GM18868 (cell line): ENCODE results near the gene RAB40C.

Experiments
- ATAC-seq: cut with Tn5 transposase; IDR thresholded peaks from one replicate; pipeline ENCODE4 v1.9.1; 2021; ENCODE audit warnings: mild to moderate bottlenecking, moderate library complexity; ENCODE audit not compliant: unreplicated experiment

RAB40C gene

DNA sequence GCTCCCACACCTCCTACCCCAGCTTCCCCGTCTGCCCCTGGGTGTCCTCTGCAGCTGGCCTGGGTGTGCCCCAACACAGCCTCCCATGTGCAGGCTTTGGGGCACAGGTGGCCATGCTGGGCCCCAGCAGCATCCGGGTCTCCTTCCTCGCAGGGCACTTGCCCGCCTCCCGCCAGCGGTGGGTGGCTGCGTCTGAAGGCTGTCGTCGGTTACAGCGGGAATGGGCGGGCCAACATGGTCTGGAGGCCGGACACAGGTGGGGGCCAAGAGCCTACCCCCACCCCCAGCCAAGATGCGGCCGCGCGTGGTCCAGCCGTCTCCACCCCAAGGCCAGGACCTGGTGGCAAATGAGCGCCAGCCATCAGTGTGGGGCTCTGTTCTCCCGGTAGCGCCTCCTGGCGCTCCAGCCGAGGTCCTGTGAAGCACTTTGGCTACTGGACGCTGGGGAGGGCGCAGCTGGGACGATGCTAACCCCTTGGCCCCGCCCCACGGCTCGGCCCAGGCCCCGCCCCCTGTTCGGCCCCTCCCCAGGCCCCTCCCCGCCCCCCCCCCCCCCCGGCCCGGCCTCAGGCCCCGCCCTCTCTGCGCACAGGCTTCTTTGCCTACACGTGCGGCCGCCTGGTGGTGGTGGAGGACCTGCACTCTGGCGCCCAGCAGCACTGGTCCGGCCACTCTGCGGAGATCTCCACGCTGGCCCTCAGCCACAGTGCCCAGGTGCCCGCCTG, 70.8 kb downstream of the RAB40C start:
- peak; percentile 64 for ATAC-seq

DNA sequence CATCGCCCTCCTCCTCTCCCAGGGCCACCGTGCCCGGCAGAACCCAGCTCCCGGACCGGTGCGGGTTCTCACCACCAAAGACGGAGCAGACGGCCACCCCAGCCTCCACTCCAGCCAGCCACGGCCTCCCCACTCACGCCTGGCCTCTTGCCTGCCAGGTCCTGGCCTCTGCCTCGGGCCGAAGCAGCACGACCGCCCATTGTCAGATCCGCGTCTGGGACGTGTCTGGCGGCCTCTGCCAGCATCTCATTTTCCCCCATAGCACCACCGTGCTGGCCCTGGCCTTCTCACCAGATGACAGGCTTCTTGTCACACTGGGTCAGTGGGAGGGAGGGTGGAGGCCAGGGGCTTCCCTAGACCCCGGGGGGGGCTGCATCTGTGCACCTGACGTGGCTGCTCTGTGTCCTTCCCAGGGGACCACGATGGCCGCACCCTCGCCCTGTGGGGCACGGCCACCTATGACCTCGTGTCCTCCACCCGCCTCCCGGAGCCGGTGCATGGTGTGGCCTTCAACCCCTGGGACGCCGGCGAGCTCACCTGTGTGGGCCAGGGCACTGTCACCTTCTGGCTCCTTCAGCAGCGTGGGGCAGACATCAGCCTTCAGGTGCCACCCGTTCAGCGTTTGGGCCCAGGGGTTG, 71.4 kb downstream of the RAB40C start:
- ATAC-seq, result peak; percentile 5

DNA sequence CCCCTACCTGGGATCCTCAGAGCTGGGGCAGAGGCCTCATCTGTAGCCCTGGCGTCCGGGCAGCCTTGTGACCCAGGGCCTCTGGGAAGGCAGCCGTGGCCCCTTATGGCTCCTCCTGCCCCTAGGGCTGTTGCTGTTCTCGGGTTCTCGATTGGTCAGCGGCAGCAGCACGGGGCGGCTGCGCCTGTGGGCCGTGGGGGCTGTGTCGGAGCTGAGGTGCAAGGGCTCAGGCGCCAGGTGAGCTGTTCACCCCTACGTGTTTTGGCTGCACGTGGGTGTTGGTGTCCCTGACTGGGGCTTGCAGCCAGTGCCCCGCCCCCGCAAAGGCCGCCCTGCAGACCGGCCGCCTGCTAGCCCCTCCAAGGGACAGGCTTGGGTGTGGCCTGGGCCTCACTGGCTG, 72.2 kb downstream of the RAB40C start:
- ATAC-seq, result no peak

DNA sequence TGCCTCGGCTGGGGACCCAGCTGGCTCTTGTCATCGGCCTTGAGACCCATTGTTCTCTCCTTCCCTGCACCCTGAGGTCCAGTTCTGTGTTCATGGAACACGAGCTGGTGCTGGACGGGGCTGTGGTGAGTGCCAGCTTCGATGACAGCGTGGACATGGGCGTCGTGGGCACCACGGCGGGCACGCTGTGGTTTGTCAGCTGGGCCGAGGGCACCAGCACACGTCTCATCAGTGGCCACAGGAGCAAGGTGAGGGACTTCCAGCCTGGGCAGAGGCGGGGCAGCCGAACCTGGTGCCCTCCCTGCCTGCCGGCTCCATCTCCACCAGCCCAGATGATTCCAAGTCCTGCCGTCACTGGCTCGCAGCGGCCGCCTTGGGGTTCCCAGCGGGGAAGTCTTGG, 72.7 kb downstream of the RAB40C start:
- ATAC-seq, result no peak

DNA sequence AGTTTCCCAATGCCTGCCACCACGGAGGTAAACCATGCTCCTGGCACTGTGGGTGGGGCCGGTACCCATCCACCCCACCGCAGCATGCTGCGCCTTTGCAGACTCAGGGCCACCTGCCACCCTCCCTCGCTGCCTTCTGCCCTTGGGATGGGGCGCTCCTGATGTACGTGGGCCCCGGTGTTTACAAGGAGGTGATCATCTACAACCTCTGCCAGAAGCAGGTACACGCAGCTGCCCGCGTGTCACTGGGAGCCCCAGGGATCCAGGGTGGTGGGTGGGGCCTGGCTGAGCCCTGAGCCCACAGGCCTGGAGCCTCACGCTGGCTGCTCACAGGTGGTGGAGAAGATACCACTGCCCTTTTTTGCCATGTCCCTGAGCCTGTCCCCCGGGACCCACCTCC, 76.7 kb downstream of the RAB40C start:
- no peak for ATAC-seq

DNA sequence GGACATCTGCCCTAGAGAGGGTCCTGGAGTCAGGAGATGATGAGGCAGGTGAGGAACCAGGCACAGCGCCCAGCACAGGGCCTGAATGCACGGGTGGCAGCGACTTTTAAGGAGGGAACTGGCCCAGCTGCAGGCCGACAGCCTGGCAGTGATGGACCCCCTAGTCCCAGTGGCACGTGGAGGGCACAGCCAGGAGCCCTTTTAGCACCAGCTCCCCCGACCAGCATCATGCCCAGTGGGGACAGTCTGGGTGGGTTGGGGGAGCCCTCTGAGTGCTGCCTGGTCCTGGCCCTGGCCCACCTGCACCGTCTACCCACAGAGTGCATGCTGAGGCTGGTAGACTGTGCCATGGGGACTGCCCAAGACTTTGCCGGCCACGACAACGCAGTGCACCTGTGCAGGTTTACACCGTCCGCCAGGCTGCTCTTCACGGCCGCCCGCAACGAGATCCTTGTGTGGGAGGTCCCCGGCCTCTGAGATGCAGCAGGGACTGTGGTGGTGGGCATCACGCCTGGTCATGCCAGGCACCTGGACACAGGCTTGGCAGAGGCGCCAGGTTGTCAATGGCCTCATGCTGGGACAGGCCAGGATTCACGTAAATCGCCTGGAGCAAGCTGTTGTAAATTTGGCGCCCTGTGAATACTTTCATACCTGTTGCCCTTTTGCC, 77.4 kb downstream of the RAB40C start:
- ATAC-seq, result no peak

DNA sequence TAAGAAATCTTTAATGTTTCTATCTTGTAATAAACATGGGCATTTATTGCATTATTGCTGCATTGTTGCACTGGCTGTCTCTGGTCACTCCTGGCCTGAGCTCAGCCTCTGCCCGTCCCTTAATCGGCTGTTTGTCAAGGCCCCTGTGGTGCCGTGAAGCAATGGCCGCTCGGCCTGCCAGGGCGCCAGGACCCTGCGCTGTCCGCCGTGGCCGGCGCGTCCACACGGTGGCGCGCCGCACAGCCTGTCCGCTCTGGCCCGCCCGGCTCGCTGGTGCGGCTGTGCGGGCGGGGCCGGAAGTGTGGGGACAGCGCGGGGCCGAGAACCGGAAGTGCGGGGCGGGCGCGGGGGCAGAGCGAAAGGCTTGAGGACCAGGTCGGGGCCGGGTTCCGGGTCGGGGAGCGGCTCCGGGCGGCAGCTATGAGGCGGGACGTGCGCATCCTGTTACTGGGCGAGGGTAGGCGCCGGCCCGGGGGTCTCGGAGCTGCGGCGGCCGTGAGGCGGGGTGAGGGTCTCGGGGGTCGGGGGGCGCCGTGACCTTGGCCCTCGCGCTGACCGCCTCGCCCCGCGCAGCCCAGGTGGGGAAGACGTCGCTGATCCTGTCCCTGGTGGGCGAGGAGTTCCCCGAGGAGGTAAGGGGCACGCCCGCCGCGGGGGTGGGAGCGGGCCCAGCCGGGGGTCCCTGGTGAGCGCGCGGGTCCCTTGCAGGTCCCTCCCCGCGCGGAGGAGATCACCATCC, 78.1 kb downstream of the RAB40C start, which contains the start of gene RHOT2:
TSS of gene RHOT2 (plus strand) at position 353 of the 739 bp plus-strand sequence. CDS start at position 421, 68 bp downstream.
- ATAC-seq, result peak; percentile 93

DNA sequence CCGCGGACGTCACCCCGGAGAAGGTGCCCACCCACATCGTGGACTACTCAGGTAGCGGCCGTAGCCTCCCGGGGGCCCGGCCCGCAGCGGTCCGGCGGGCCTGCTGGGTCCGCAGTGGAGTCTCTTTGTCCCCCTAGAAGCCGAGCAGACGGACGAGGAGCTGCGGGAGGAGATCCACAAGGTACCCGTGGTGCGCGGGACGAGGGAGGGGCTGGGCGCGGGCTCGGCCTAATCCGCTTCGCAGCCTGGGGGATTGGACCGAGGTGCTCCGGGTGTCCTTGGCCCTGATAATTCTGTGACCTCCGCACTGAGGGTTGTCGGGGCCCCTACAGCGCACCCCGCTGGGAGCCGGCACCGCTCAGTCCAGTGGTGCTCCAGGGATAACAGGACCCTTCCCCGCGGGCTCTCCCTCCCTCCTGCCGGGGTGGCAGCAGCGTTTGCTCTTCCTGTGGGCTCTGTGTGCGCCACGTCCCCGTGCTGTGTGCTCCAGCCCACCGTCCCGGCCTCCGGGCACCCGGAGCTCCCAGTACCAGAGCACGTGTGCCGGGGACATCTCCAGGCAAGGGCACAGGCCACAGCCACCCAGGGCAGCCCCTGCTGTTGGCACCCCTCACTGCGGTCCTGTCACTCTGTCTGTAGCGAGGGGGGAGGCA, 78.8 kb downstream of the RAB40C start:
- ATAC-seq, result no peak

DNA sequence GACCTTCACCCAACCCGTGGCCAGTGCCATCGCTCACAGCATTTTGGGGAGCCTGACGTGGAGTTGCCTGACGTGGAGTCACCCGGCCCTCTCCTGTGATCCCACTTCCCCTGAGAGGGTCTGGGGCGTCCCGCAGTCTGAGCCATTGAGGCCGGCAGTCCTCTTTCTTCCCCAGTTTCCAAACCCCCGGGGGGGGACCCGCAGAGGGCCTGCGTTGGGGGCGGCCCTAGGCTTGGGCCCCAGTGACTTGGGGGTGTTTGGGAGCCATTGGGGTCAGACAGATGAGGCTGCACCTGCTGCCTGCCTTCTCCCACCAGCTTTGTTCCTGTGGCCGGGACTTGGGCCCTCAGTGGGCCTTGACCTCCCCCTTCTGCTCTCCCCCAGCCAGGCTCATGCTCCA, 79.8 kb downstream of the RAB40C start:
- no peak for ATAC-seq

DNA sequence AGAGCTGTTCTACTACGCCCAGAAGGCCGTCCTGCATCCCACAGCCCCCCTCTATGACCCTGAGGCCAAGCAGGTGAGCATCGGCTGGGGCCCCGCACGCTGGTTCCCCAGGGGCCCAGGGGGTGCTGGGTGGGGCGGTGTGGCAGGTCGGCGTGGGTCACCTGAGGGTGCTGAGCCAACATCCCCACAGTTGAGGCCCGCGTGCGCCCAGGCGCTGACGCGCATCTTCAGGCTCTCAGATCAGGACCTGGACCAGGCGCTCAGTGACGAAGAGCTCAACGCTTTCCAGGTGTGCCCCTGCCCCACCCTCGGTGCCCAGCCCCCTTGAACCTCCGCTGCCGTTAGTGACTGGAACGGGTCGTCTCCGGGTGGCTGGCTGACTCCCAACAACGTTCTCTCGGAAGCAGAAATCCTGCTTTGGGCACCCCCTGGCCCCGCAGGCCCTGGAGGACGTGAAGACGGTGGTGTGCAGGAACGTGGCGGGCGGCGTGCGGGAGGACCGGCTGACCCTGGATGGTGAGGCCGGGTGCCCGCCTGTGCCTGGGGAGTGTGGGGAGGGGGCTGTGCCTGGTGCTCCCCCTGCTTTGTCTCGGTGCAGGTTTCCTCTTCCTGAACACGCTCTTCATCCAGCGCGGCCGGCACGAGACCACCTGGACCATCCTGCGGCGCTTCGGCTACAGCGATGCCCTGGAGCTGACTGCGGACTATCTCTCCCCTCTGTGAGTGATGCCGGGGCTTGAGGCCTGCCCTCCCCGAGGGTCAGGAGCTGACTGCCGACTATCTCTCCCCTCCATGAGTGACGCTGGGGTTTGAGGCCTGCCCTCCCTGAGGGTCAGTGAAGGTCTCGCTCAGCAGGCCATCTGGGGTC, 80.9 kb downstream of the RAB40C start:
- no peak for ATAC-seq

DNA sequence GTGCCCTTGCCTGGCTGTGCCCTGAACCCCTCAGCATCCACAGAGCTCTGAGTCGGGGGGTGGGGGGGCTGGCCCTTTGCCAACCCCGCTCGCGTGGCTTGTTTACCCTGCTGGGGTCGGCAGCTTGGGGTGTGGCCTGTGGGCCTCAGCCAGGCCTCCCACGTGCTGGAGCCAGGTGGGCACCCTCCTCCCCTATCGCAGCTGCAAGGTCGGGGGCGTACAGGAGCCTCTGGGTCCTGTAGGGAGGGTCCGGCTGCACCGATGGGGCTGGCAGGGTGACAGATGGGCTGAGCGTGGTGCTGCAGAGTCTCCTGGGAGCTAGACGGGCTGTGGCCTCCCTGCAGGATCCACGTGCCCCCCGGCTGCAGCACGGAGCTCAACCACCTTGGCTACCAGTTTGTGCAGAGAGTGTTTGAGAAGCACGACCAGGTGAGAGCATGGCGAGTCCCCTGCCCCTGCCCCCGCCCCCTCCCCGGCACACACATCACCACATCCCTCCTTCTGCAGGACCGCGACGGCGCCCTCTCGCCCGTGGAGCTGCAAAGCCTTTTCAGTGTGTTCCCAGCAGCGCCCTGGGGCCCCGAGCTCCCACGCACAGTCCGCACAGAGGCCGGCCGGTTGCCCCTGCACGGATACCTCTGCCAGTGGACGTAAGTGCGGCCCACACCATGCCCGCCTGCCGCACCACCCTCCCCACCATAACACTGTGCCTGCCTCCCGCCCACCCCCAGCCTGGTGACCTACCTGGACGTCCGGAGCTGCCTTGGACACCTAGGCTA, 81.7 kb downstream of the RAB40C start:
- no peak for ATAC-seq

DNA sequence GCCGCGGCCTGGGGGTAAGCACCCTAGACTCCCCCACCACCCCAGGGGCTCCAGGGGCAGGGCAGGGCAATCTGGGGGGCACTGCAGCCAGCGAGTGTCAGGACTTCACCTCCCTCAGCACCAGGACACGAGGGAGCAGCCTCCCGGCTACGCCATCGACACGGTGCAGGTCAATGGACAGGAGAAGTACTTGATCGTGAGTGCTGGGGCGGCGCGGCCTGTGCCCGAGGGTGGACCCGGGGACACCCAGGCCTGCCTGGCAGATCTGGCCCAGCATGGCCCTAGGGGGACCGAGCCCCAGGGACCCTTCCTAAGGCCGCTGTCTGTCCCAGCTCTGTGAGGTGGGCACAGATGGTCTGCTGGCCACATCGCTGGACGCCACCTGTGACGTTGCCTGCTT, 82.5 kb downstream of the RAB40C start:
- ATAC-seq, result no peak

DNA sequence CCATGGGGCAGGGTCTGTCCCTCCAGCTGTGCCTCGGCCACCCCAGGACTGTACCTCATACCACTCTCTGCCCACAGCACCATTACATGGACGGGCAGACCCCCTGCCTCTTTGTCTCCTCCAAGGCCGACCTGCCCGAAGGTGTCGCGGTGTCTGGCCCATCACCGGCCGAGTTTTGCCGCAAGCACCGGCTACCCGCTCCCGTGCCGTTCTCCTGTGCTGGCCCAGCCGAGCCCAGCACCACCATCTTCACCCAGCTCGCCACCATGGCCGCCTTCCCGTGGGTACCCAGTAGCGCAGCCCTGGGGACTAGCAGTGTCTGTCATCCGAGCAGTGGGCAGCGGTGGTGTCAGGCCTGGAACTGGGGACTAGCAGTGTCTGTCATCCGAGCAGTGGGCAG, 83.0 kb downstream of the RAB40C start:
- no peak for ATAC-seq

DNA sequence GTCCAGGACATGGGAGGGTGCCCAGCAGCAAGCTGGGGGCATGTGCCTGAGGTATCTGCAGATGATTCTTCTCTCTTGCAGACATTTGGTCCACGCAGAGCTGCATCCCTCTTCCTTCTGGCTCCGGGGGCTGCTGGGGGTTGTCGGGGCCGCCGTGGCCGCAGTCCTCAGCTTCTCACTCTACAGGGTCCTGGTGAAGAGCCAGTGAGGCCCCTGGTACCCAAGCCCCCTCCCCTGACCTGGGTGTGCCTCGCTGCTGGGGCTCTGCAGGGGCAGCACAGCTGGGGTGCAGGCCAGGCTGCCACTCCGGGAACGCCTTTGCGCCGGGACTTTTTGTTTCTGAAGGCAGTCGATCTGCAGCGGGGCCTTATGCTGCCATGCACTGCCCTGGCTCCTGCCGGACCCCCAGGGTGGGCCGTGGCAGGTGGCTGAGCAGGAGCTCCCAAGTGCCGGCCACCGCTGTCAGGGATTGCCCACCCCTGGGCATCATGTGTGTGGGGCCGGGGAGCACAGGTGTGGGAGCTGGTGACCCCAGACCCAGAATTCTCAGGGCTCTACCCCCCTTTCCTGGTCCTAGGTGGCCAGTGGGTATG, 83.6 kb downstream of the RAB40C start:
- no peak for ATAC-seq

DNA sequence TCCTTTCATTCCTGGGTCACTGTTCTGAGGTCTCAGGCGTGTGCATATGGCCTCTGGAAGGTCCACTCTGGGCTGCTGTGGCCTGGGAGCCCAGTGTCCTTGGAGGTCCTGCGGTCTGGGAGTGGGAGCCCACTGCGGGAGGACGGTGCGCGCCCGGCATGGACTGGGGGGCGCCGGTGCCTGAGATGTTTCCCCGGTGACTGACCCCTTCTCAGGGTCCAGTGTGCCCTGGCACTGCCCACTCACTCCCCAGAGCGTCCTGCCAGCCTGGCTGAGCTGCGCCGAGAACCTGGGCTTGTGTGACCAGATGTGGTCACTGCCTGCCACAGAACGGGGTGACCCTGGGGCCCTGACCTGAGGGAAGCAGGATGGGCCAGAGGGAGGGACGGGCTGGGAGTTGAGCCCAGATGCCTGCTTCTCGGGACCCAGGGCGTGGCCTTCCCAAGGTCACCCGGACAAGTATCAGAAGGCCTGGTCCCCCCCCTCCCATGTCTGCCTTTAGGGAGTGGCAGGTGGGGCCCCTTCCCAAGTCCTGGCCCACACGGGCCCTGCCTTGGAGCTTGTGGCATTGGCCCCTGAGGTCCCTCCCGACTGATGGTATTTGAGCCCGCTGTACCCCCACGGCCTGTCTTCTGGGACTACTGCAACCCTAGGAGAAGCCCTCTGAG, 84.5 kb downstream of the RAB40C start:
- no peak for ATAC-seq

DNA sequence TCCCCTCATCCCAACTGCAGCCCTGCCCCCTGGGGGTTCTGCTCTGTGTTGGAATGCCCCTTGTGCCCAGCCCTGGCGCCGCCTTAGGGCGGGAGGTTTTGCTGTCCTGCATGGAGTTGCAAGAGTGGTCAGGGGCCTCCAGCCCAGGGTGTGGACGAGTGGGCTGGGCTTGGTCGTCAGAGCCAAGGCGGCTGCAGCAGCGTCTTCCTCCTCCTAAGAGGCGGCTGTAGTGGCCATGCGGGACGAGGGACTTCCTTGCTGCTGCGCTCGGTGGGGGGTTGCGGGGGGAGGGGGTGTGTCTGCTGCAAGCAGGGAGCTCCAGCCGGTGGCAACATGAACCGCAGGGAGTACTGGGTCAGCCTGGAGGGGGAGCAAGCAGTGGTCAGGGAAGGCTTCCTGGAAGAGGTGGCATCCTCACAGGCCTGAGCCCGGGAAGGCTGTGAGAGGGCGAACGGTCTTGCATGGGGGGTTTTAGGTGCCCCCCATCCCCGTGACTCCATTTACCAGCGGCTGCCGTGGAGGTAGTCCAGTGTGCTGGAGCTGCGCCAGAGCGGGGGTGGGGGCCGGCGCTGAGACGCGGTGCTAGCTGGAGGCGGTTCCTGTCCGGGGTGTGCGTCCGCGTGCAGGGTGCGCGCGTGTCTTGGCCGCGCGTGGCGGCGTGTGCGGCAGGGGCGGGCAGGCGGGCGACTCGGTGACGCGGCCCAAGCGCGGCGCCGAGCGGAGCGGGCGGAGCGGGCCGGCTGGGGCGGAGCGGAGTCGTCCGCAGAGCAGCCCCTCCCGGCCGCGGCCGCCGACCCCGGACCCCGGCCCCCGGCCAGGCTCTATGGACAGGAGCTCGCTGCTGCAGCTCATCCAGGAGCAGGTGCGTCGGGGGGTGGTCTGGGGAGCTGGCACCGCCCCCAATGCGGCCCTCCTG, 85.4 kb downstream of the RAB40C start, which contains the start of gene RHBDL1:
TSS of gene RHBDL1 (plus strand) at position 704 of the 916 bp plus-strand sequence. CDS start at position 824, 120 bp downstream.
- no peak for ATAC-seq
